ENCODE measurements around the gene PHACTR1.
"Not testable (repeated sequence)": the region's sequence is repeated elsewhere in the genome, so short reads cannot be mapped to it uniquely, and the experiment has no call there.

The PHACTR1 gene

GRCh38 chr6:13300643-13301590 is 584.4 kb downstream of the PHACTR1 start:
- no peak for DNase-seq

GRCh38 chr6:13302291-13302690 is 585.7 kb downstream of the PHACTR1 start:
- DNase-seq, result no peak

- DNase-seq, result no peak
Measured at GRCh38 chr6:13302751-13303667, 586.4 kb downstream of the PHACTR1 start.

GRCh38 chr6:13303668-13304017 is 587.1 kb downstream of the PHACTR1 start:
- no peak for DNase-seq

GRCh38 chr6:13304101-13304500 is 587.5 kb downstream of the PHACTR1 start:
- DNase-seq, result no peak

- no peak for DNase-seq
Measured at GRCh38 chr6:13304580-13305260, 588.2 kb downstream of the PHACTR1 start.

- DNase-seq, result no peak
Measured at GRCh38 chr6:13305288-13305687, 588.7 kb downstream of the PHACTR1 start.

GRCh38 chr6:13305791-13306190 is 589.2 kb downstream of the PHACTR1 start:
- DNase-seq, result no peak

- DNase-seq, result no peak
Measured at GRCh38 chr6:13307508-13307995, 591.0 kb downstream of the PHACTR1 start.

- no peak for DNase-seq
Measured at GRCh38 chr6:13308332-13308731, 591.8 kb downstream of the PHACTR1 start.

- no peak for DNase-seq
Measured at GRCh38 chr6:13311155-13311554, 594.6 kb downstream of the PHACTR1 start.

- DNase-seq, result no peak
Measured at GRCh38 chr6:13314806-13315205, 598.2 kb downstream of the PHACTR1 start.

GRCh38 chr6:13315896-13316295 is 599.3 kb downstream of the PHACTR1 start:
- no peak for DNase-seq

GRCh38 chr6:13318821-13319220 is 602.3 kb downstream of the PHACTR1 start:
- no peak for DNase-seq

GRCh38 chr6:13319891-13320564 is 603.5 kb downstream of the PHACTR1 start:
- no peak for DNase-seq

- not testable (repeated sequence) for DNase-seq
Measured at GRCh38 chr6:13326031-13326586, 609.5 kb downstream of the PHACTR1 start.

GRCh38 chr6:13327691-13328075 is 611.1 kb downstream of the PHACTR1 start:
- no peak for DNase-seq

GRCh38 chr6:13328076-13328874 is 611.7 kb downstream of the PHACTR1 start, which contains the start of gene TBC1D7:
Gene TBC1D7 (minus strand): TSS chr6:13328537. CDS start chr6:13326898, 1,639 bp downstream.
- peak; percentile 95 for DNase-seq

GRCh38 chr6:13328875-13329183 is 612.3 kb downstream of the PHACTR1 start:
- no peak for DNase-seq

GRCh38 chr6:13331516-13332348 is 615.2 kb downstream of the PHACTR1 start:
- DNase-seq, result no peak

Data from activated T-cell treated with anti-CD3 and anti-CD28 coated beads, Interleukin-2, amount 50 U/mL, for 1 hour (primary cell).